ENCODE data around the gene PDYN.

Gene PDYN

GRCh38 chr20:1931830-1932229, 62.0 kb downstream of the PDYN start:
- no peak for DNase-seq

GRCh38 chr20:1930165-1930564, 63.7 kb downstream of the PDYN start:
- DNase-seq: no peak

- DNase-seq: no peak
These were observed 64.4 kb downstream of the PDYN start for GRCh38 chr20:1929460-1929859.

- DNase-seq: no peak
These were observed 65.1 kb downstream of the PDYN start for GRCh38 chr20:1928782-1929181.
